Spleen (tissue), 7 donors: Measurements from ENCODE around the gene ACP3.

ENCODE experiments used
- CTCF ChIP-seq, 11 experiments: fragments of 200-600 bp in 7 of 11; fragments of 450-650 bp in 4 of 11; sonication (generic) in 4 of 11; IDR thresholded peaks in 8 of 11; conservative IDR thresholded peaks in 3 of 11; 1 replicate in 7 of 11; 2 replicates in 4 of 11; pipeline versions ENCODE4 v1.4.0 to v1.8.0; 2016 to 2021; ENCODE audit warnings: antibody characterized with exemption in 11 of 11, inconsistent platforms in 4 of 11, mild to moderate bottlenecking in 1 of 11
- POLR2AphosphoS5 ChIP-seq, 3 donors: sonication (generic); formaldehyde crosslinking; IDR thresholded peaks; one replicate each; pipeline ENCODE4 v1.5.1; 2017; ENCODE audit warnings: antibody characterized with exemption in 3 of 3
- donor health status: DM: no; HTN: no; CAD: no; lungs with moderate emphysema.
- donor health status: DM: no; HTN: no; CAD: no.
- donor health status: DM: no; HTN: no; CAD: no.

GRCh38 chr3:132396255-132396654, 79.0 kb downstream of the ACP3 start:
- no peak for TF ChIP-seq CTCF (IDR thresholded peaks at IDR 0.05 in 8 of 11, conservative IDR thresholded peaks at IDR 0.05 in 3 of 11)
- no peak for TF ChIP-seq POLR2AphosphoS5 (IDR thresholded peaks at IDR 0.05)
